HG03064 (cell line): ENCODE results near the gene HSD17B14.
"Not testable (repeated sequence)": the region's sequence is repeated elsewhere in the genome, so short reads cannot be mapped to it uniquely, and the experiment has no call there.

Experiments
- ATAC-seq: cut with Tn5 transposase; IDR thresholded peaks from one replicate; pipeline ENCODE4 v1.9.1; 2021; ENCODE audit warnings: low read depth; ENCODE audit not compliant: unreplicated experiment

HSD17B14 gene

DNA sequence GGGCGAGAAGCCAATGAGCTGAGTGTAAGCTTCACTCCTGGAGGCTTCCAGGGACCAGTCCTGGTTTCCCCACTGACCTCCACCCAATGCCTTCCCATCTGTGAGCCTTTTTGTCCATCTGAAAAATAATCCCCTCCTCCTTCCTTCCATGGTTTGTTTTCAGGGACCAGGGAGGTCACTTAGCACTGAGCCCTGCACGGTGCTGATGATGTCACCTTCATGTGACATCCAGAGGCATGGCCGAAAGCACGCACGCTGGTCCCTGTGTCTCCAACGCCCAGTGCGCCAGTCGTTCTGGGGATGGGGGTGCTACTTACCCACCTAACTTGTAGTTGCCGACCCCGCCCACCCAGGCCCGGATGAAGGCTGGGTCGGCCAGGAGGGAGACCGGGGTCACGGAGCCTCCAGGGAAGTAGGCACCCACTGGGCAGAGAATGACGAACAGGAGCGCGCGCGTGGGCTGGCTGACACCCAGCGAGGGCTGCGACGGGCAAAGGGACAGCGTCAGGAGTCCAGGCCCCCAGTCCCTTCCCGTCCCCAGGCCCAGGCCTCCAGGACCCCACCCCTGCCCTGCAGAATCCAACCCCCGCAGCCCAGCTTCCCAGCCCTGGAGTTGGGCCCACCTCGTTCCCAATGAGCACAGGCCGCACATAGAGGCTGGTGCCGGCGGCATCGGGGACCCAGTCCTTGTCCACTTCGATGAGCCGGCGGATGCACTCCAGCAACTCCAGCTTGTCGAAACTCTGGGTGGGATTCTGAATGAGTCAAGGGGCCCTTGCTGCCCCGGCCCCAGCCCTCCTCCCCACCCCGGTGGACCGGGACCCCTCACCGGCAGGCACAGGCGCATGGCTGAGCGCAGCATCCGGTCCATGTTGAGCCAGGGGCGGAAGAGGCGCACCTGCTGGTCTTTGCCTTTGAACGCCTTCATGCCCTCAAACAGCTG, 36.7 kb downstream of the HSD17B14 start:
- no peak for ATAC-seq

DNA sequence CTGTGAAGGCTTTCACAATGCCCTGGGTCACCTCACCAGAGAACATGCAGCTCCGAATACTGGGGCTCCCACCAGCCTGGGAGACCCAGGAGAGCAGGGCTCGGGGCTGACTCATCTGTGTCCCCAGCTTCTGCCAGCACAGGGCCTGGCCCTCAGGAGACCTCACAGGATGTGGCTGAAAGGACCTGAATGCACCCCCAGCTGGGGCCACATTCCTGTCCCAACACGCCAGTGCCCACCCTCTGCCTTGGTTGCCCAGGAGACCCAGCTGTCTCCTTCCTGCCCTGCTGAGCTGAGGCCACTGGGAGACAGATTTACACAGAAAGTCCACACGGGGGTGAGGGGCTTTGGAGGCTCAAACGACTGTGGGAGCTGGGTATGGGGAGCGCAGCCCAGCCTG, 37.4 kb downstream of the HSD17B14 start:
- no peak for ATAC-seq

DNA sequence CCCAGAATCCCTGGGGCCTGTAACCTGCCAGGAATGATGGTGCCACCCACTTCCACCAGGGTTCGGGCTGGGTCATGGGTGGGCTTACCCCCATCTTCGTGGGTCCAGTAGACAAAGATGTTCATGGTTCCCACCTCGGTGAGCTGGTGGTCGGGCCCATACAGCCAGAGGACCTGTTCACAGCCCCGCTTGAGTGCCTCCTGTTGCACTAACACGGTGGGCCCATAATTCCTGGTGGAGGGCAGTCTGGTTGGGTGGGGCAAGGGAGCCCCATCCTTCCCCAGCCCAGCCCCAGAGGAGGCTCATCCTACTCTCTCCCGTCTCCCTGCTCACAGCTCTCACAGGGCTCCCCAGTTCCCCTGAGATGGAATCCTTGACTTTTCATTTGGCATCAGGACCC, 39.2 kb downstream of the HSD17B14 start:
- no peak for ATAC-seq

DNA sequence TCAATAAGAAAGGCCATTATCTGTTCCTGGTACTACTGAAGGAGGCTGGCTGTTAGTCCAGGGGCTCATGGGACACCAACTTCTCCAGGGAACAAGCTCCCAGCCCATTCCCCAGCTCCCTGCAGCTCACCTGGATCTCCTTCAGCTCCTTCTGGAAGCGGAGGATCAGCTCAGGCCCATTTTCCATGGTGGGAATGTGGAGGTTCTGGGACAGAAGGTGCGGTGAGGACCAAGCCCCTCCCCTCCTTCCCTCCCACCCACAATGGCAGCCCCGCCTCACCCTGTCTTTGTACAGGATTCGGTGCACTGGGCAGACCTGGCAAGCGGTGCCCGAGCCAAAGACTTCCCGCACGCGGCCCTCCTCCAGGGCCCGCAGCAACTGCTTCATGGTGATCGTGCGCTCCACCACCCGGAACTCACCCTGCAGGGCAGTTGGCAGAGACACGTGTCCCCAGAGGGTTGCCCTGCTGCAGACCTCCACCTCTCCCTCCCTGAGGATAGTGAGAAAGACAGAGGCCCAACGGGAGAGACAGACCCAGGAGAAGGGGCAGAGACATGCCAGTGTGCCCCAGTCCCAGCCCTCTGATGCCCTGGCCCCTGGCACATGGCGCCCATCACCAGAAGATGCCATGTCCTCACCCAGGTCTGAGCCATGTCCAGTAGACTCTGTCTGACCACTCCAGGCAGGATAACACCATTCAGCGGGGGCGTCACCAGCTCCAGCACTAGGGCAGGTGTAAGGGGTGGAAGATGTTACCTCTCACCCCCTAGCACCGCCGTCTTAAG, 39.8 kb downstream of the HSD17B14 start:
- no peak for ATAC-seq

DNA sequence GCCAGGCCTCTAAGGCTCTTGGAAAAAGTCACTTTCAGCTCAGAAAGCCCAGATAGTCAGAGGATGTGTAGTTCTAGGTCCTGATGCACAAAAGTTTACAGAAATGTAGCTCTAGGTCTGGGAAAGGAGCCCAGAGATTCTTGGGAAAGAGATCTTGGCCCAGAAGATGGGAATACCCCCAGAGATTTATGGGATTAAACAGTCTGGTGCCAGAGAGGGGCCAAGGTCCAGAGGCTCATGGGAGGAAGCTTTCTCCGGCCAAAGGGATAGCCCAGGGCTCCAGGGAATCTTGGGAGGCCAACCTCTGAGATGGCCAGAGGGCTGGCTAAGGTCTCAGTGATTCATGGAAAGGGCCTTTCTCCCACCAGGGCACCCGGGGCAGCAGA, 40.6 kb downstream of the HSD17B14 start:
- ATAC-seq = no peak

DNA sequence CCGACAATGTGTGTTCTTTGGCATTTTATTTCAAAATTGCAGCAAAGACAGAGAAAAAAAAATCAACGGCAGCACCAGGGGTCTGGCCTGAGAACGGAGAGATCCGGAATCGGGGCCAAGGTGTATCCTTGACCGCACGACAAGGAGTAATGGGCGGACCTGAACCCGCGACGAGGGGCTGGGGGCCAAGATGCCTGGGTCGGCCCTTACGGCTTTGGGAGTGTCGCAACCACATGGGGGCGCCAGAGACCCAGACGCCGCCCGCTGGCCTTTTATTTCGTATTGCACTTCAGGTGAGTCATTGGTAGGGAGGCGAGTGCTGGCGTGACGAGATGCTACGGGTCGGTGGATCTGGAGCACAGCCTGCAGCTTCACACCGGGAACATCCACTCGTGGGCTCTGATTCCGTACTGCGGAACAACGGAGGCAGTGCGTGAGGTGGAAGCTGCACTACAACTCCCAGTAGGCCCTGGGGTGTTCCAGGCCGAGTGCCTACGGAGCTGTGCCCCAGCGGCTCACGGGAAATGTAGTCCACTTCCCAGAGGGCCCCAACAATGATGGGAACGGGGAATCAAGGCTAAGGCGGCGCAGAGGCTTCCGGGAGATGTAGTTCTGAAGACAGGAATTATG, 41.1 kb downstream of the HSD17B14 start:
- ATAC-seq = peak; percentile 47

DNA sequence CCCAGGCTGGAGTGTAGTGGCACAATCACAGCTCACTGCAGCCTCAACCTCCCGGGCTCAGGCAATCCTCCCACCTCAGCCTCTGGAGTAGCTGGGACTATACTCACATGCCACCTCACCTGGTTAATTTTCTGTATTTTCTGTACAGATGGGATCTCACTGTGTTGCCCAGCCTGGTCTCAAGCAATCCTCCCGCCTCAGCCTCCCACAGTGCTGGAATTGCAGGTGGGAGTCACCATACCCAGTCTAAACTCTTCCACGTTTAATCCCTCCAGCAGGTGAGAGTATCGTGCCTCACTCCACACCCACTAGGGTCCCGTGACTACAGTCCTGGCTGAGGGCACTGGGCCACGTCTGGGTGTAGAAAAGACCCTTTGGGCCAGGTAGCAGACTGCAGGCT, 42.0 kb downstream of the HSD17B14 start:
- no peak for ATAC-seq

DNA sequence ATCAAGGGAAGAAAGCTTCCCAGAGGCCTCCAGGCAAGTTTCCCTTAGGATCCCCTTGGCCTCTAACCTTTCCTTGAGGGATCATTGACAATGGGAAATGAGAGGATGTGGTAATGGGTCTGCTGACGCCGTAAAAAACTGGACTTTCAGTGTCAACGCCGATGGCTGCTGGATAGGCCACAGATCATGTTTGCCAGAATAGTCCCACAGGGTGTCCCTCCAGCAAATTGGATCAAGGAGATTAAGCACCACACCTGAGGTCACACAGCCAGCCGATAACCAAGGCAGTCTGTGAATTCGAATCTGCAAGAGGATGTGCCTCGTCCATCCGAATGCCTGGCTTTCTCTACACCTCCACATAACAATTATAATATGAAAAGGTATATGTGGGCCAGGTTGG, 43.0 kb downstream of the HSD17B14 start:
- no peak for ATAC-seq

DNA sequence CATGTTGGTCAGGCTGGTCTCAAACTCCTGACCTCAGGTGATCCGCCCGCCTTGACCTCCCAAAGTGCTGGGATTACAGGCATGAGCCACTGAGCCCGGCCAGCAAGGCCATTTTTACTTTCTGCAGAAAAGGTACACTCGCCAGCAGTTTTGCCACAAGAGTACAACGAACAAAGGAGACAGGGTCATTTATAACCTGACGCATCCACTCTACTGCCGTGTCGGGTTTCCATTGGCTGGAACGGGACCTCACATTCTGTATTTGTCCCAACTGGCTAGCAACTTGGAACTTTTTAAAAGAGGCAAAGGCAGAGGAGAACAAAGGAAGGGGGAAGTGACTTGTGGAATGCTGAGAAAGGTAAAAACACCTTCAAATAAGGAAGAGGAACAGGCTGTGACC, 49.0 kb downstream of the HSD17B14 start:
- ATAC-seq = not testable (repeated sequence)

DNA sequence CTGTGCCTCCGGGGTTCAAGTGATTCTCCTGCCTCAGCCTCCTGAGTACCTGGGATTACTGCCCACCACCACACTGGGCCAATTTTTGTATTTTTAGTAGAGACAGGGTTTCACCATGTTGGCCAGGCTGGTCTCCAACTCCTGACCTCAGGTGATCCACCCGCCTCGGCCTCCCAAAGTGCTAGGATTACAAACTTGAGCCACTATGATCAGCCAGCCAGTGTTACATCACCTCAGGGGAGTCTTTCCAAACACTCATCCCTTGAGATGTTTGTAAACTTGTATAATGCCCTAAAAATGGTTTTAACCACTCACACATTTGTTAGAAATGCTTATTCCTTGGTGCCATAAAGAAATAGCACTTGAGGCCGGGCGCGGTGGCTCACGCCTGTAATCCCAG, 49.9 kb downstream of the HSD17B14 start:
- ATAC-seq = not testable (repeated sequence)

DNA sequence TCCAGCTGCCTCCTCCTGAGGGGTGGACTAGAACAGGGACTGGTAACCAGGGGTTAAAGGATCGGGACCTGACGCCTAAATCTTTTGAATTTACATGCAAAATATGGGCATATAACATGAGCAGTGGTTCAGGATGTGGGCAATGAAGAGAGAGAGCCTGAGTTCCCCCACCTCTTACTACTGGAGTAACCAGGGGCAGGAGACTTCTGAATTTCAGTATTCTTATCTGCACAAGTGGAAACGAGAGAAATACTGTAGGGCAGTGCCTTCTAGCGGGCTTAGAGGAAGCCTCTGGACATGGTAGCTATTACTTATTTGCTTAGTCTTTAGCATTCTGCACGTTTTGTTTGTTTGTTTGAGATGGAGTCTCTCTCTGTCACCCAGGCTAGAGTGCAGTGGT, 51.8 kb downstream of the HSD17B14 start:
- no peak for ATAC-seq

DNA sequence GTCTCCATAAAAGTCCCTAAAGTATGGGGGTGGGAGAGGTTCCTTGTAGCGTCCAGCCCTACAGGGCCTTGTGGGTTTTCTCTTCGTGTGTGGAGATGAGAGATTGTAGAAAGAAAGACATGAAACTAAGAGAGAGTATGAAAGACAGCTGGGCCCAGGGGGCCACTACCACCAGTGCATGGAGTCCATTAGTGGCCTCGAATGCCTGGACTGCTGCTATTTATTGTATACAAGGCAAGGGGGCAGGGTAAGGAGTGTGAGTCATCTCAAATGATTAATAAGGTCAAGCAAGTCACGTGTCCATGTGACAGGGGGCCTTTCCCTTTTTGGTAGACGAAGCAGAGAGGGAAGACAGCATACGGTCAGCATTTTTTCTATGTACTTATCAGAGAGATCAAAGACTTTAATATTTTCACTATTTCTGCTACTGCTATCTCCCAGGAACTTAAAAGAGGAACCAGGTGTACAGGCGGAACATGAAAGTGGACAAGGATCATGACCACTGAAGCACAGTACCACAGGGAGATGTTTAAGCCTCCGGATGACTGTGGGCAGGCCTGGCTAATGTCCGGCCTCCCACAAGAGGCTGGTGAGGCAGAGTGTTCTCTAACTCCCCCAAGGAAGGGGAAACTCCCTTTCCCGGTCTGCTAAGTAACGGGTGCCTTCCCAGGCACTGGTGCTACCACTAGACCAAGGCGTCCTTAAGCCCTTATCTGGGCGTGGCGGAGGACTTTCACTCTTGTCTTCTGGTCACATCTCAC, 55.5 kb downstream of the HSD17B14 start:
- no peak for ATAC-seq

DNA sequence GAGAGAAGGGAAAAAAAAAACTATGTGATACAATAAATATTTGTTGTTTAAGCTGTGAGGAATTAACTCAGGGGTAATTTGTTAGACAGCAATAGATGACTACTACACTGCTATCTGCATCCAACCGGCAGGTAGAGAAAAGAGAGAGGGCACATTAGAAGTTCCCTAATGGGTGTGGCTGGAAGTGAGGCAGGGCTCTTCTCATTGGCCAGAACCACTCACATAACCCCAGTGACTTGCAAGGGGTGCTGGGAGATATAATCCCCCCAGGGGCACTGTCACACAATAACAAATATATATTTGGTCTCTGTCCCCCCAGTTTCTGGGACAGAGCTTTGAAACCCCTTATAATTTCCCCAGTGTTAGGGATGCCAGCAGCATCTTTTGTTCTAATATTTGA, 56.7 kb downstream of the HSD17B14 start:
- no peak for ATAC-seq

DNA sequence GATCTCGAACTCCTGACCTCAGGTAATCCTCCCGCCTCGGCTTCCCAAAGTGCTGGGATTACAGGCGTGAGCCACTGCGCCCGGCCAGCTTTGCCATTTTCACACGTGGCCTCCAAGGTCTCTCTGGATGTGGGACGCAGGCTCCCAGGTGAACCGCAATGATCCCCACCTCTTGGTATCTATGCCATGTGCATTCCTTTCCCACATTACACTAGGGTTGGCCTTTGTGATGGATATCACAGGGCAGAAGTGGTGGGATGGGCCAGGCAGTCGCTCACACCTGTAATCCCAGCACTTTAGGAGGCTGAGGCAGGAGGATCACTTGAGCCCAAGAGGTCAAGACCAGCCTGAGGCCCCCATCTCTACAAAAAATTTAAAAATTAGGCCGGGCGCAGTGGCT, 58.6 kb downstream of the HSD17B14 start:
- ATAC-seq = no peak

DNA sequence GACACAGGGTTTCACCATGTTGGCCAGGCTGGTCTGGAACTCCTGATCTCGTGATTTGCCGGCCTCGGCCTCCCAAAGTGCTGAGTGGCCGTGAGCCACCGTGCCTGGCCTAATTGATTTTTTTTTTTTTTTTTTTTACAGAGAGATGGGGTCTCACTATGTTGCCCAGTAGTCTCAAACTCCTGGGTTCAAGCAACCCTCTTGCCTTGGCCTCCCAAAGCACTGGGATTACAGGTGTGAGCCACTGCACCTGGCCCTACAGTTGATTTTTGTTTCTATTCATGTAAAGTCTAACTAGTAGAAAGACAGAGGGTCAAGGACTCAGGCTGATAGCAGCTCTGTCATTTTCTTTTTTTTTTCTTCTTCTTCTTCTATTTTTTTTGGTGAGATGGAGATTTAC, 59.2 kb downstream of the HSD17B14 start:
- no peak for ATAC-seq

DNA sequence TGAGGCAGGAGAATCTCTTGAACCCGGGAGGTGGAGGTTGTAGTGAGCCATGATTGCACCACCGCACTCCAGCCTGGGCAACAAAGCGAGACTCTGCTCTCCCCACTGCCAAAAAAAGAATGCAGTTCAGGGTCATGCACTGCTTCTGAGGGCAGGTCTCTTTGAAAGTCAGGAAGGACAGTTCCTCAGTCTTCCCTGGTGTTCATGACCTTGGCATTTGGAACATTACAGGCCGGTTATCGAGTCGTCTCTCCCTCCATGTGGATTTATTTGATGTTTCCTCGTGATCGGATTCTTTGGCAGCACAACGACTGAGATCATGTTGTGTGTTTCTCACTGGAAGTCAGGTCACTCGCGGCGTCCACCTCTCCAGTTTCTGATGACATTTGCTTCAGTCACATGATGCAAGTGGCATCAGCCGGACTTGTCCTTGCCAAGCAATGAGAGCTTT, 63.8 kb downstream of the HSD17B14 start:
- ATAC-seq = no peak

DNA sequence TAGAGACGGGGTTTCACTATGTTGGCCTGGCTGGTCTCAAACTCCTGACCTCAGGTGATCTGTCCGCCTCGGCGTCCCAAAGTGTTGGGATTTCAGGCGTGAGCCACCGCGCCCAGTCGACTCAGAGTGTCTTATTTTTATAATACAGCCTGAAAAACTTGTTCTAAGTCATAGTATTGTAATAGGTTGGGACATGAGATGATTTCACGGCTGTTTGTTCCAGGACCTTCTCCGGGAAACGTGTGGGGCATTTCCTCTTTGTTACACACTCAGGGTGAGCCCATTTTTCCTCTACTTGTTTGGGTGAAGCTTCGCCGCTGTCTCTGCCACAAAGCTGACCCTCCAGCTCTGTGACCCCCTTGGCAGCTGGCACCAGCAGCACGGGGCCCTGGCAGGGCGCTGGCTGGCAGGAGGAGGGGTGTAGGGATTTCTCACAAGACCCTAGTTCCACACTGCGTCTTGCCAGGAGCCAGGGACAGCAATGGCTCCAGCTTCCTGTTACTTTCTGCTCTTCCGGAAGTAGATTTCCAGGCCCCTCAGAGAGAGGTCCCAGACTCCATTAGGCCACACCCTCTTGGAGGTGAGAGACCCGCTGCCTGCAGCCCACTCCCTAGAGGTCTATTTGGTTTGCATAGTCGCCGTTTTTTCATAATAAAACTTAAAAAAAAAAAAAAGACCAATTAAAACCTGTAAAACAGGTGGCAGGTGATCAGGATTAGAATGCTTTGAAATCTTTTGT, 65.4 kb downstream of the HSD17B14 start:
- ATAC-seq = no peak

DNA sequence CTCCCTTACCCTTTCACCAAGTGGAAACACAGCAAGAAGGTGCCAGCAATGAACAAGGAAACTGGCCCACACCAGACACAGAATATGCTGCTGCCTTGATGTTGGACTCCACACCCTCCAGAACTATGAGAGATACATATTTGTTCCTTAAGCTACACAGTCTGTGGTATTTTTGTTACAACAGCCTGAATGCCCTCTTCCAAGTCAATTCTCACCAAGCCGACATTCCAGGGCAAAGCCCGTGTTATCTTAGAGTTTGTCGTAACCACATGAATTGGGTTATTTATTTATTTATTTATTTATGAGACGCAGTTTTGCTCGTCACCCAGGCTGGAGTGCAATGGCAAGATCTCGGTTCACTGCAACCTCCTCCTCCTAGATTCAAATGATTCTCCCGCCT, 66.0 kb downstream of the HSD17B14 start:
- no peak for ATAC-seq

DNA sequence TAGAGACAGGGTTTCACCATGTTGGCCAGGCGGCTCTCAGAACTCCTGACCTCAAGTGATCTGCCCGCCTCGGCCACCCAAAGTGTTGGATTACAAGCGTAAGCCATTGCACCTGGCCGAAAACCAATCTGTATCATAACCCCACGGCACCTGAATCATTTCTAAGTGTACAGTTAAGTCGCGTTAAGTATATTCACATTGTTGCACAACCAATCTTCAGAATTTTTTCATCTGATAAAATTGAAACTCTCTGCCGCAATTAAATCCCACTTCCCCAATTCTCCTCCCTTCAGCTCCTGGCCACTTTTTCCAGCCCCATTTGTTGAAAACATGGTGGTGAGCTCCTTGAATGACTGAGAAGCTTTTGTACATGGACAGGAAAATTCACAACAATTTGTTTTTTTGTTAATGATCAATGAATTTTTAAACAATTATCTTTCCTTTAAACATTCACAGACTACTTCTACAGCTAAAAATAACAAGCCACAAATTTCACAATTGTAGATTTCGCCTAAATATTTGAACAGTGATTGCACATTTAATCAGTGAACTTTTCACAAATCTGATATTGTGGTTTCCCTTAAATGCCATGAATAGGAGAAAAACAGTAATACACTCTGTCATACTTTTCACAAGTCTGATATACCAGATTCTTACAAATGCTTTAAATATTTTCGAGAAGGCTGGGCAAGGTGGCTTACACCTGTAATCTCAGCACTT, 67.1 kb downstream of the HSD17B14 start:
- no peak for ATAC-seq
